ENCODE data around the gene SPECC1L. TPM values are rescaled to one million over a fixed set of nuclear protein-coding genes. Genes with fewer than 3 reads are reported as not detected.

Gene SPECC1L
- total RNA-seq, 1 donor from 2014 or later, result 37.2 TPM

GRCh38 chr22:24421428-24421931 lies 150.8 kb downstream of the SPECC1L start:
- intact Hi-C loops (cut with micrococcal nuclease), result loop anchor here (2.0 kb wide), 1 partner anchor 81 kb away; no protein-coding TSS in a partner anchor
- Mint-ChIP-seq H3K9me3 (no peaks in the 10 kb centered on the region), H3K4me1 (peaks cover 17% of the 10 kb centered on the region), H3K36me3 (ENCODE audit: low read depth) (peaks cover 8% of the 10 kb centered on the region), H3K27me3 (peaks cover 4% of the 10 kb centered on the region), H3K4me3 (no peak overlapping the region), H3K27ac (no peak overlapping the region)
- peak; percentile 76 for DNase-seq

- intact Hi-C loops (cut with micrococcal nuclease), result no loop called here
- Mint-ChIP-seq H3K27me3 (peaks cover 4% of the 10 kb centered on the region), H3K36me3 (ENCODE audit: low read depth) (peaks cover 8% of the 10 kb centered on the region), H3K27ac (peak overlapping the region; percentile 32), H3K9me3 (no peaks in the 10 kb centered on the region), H3K4me3 (peak overlapping the region; percentile 72), H3K4me1 (peaks cover 23% of the 10 kb centered on the region)
- no peak for DNase-seq
Observed at GRCh38 chr22:24422102-24422665, 151.6 kb downstream of the SPECC1L start.

GRCh38 chr22:24423519-24424000 lies 152.9 kb downstream of the SPECC1L start:
- Mint-ChIP-seq H3K9me3 (no peaks in the 10 kb centered on the region), H3K27ac (peak overlapping the region; percentile 48), H3K36me3 (ENCODE audit: low read depth) (peaks cover 9% of the 10 kb centered on the region), H3K4me3 (peak overlapping the region; percentile 82), H3K27me3 (peaks cover 4% of the 10 kb centered on the region), H3K4me1 (peaks cover 33% of the 10 kb centered on the region)
- DNase-seq, result peak; percentile 93
- intact Hi-C loops (cut with micrococcal nuclease), result no loop called here

- Mint-ChIP-seq H3K9me3 (no peaks in the 10 kb centered on the region), H3K4me3 (peak overlapping the region; percentile 82), H3K27me3 (peaks cover 4% of the 10 kb centered on the region), H3K36me3 (ENCODE audit: low read depth) (peaks cover 9% of the 10 kb centered on the region), H3K27ac (peak overlapping the region; percentile 51), H3K4me1 (peaks cover 40% of the 10 kb centered on the region)
- DNase-seq, result peak; percentile 85
- intact Hi-C loops (cut with micrococcal nuclease), result loop anchor here (1.0 kb wide), 2 partner anchors 99 to 101 kb away; no protein-coding TSS in a partner anchor
Observed at GRCh38 chr22:24424001-24424900, 153.6 kb downstream of the SPECC1L start.

GRCh38 chr22:24424901-24425775 lies 154.5 kb downstream of the SPECC1L start:
- Mint-ChIP-seq H3K27ac (peak overlapping the region; percentile 72), H3K36me3 (ENCODE audit: low read depth) (peaks cover 9% of the 10 kb centered on the region), H3K9me3 (no peaks in the 10 kb centered on the region), H3K27me3 (peaks cover 4% of the 10 kb centered on the region), H3K4me1 (peaks cover 45% of the 10 kb centered on the region), H3K4me3 (peak overlapping the region; percentile 86)
- intact Hi-C loops (cut with micrococcal nuclease), result loop anchor here (1.0 to 5.0 kb wide), 4 partner anchors 9 to 153 kb away; partner anchors contain the start of gene SPECC1L
- no peak for DNase-seq

GRCh38 chr22:24426436-24426835 lies 155.8 kb downstream of the SPECC1L start:
- peaks cover 9% of the 10 kb centered on the region for H3K36me3 Mint-ChIP-seq (ENCODE audit: low read depth)
- H3K4me1 Mint-ChIP-seq, result peaks cover 48% of the 10 kb centered on the region
- DNase-seq, result no peak
- H3K4me3 Mint-ChIP-seq, result peak overlapping the region; percentile 86
- intact Hi-C loops (cut with micrococcal nuclease), result loop anchor here (2.0 to 5.0 kb wide), 2 partner anchors 60 to 154 kb away; partner anchors contain the start of gene SPECC1L
- H3K27me3 Mint-ChIP-seq, result peaks cover 4% of the 10 kb centered on the region
- peak overlapping the region; percentile 83 for H3K27ac Mint-ChIP-seq
- no peaks in the 10 kb centered on the region for H3K9me3 Mint-ChIP-seq

- Mint-ChIP-seq H3K4me1 (peaks cover 53% of the 10 kb centered on the region), H3K27me3 (peaks cover 4% of the 10 kb centered on the region), H3K4me3 (peak overlapping the region; percentile 86), H3K27ac (peak overlapping the region; percentile 90), H3K36me3 (ENCODE audit: low read depth) (peaks cover 9% of the 10 kb centered on the region), H3K9me3 (no peaks in the 10 kb centered on the region)
- no peak for DNase-seq
- intact Hi-C loops (cut with micrococcal nuclease), result loop anchor here (2.0 to 5.0 kb wide), 2 partner anchors 60 to 155 kb away; partner anchors contain the start of gene SPECC1L
Observed at GRCh38 chr22:24426851-24427499, 156.3 kb downstream of the SPECC1L start.

GRCh38 chr22:24427500-24428164 lies 157.0 kb downstream of the SPECC1L start, which contains the start of gene ADORA2A:
Gene ADORA2A, plus strand, starts transcription at chr22:24427599. Its CDS starts 5,806 bp downstream, at chr22:24433405.
- Mint-ChIP-seq H3K27me3 (peaks cover under 1% of the 10 kb centered on the region), H3K9me3 (no peaks in the 10 kb centered on the region), H3K4me3 (peak within 1 kb of the TSS; percentile 86), H3K4me1 (peaks cover 58% of the 10 kb centered on the region), H3K27ac (peak within 1 kb of the TSS; percentile 90), H3K36me3 (ENCODE audit: low read depth) (peaks cover 11% of the 10 kb centered on the region)
- intact Hi-C loops (cut with micrococcal nuclease), result loop anchor here (1.0 to 5.0 kb wide), 3 partner anchors 59 to 155 kb away; partner anchors contain the start of genes GUCD1, SNRPD3 and SPECC1L
- DNase-seq, result peak; percentile 93

GRCh38 chr22:24428751-24429410 lies 158.2 kb downstream of the SPECC1L start:
- H3K27me3 Mint-ChIP-seq, result no peaks in the 10 kb centered on the region
- peak overlapping the region; percentile 90 for H3K27ac Mint-ChIP-seq
- H3K36me3 Mint-ChIP-seq (ENCODE audit: low read depth), result peaks cover 11% of the 10 kb centered on the region
- intact Hi-C loops (cut with micrococcal nuclease), result loop anchor here (1.0 to 5.0 kb wide), 2 partner anchors 126 to 157 kb away; partner anchors contain the start of genes GUCD1, SNRPD3 and SPECC1L
- peak; percentile 70 for DNase-seq
- no peaks in the 10 kb centered on the region for H3K9me3 Mint-ChIP-seq
- peak overlapping the region; percentile 86 for H3K4me3 Mint-ChIP-seq
- H3K4me1 Mint-ChIP-seq, result peaks cover 64% of the 10 kb centered on the region

GRCh38 chr22:24429411-24430365 lies 159.1 kb downstream of the SPECC1L start:
- peaks cover 72% of the 10 kb centered on the region for H3K4me1 Mint-ChIP-seq
- H3K4me3 Mint-ChIP-seq, result peak overlapping the region; percentile 86
- H3K36me3 Mint-ChIP-seq (ENCODE audit: low read depth), result peaks cover 17% of the 10 kb centered on the region
- H3K27me3 Mint-ChIP-seq, result peaks cover 2% of the 10 kb centered on the region
- no peaks in the 10 kb centered on the region for H3K9me3 Mint-ChIP-seq
- DNase-seq, result peak; percentile 92
- peak overlapping the region; percentile 90 for H3K27ac Mint-ChIP-seq
- intact Hi-C loops (cut with micrococcal nuclease), result loop anchor here (5.0 kb wide), 1 partner anchor 157 kb away; the partner anchor contains the start of gene SPECC1L

All from activated CD4-positive, alpha-beta T cell treated with anti-CD3 and anti-CD28 coated beads, Interleukin-2, amount 10 ng/mL, durations not matched to agents 24 days and 14 days (primary cell).